GM19099 (cell line): Measurements from ENCODE around the gene FAM110D.

Source experiments
- POLR2A ChIP-seq: IDR thresholded peaks from 3 replicates; pipeline ENCODE4 v1.6.1; 2011; ENCODE audit warnings: low read depth; ENCODE audit not compliant: insufficient read length; ENCODE audit errors: extremely low read depth

The FAM110D gene

GRCh38 chr1:26158908-26159742 is at the start of gene FAM110D:
TSS of gene FAM110D (plus strand) at chr1:26159079. CDS start at chr1:26161292, 2,213 bp downstream.
- TF ChIP-seq POLR2A, result no peak

- no peak for TF ChIP-seq POLR2A
Observed at GRCh38 chr1:26109229-26110164, 49.4 kb upstream of the FAM110D start.

- TF ChIP-seq POLR2A, result peak; percentile 64
Observed at GRCh38 chr1:26110731-26111529, 47.9 kb upstream of the FAM110D start.

- peak; percentile 70 for TF ChIP-seq POLR2A
Observed at GRCh38 chr1:26111530-26112406, 47.1 kb upstream of the FAM110D start, which contains the start of gene PDIK1L. TSS of gene PDIK1L (plus strand) at chr1:26111824. CDS start at chr1:26114309, 2,485 bp downstream.

- no peak for TF ChIP-seq POLR2A
Observed at GRCh38 chr1:26112407-26112775, 46.5 kb upstream of the FAM110D start.

- TF ChIP-seq POLR2A, result no peak
Observed at GRCh38 chr1:26114165-26114927, 44.5 kb upstream of the FAM110D start.

- no peak for TF ChIP-seq POLR2A
Observed at GRCh38 chr1:26119892-26120608, 38.8 kb upstream of the FAM110D start.

- no peak for TF ChIP-seq POLR2A
Observed at GRCh38 chr1:26121854-26122773, 36.8 kb upstream of the FAM110D start.

- TF ChIP-seq POLR2A, result no peak
Observed at GRCh38 chr1:26122988-26123973, 35.6 kb upstream of the FAM110D start.
